ENCODE data around the gene SLC9C1. TPM values are rescaled to one million over a fixed set of nuclear protein-coding genes. Genes with fewer than 3 reads are reported as not detected.

Gene SLC9C1
- total and polyA plus RNA-seq, 2 of the 4 experiments (the other 2 are of a cell fraction) = not detected

DNA sequence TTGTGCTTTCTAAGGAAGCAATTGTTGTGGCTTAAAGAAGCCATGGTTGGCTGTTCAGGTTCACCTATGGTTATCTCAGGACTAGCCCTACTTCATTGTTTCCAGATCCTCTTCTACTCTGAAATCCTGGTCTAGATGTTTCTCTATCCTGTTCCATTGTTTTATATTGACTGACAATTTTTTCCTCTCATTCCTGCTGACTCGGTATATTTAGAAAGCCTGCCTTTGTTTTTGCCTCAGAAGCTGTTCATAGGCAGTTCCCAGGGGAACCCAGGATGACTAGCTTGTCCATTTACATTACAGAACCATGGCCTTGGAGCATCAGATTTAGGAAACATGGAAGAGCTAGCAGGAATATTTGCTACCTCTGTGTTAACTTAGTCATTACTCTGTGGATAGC, 64.0 kb downstream of the SLC9C1 start:
- H3K4me1 ChIP-seq (ENCODE audit: control insufficient read depth, insufficient read depth, low read length) = no peaks in the 10 kb centered on the region
- H3K36me3 ChIP-seq (ENCODE audit: control insufficient read depth, insufficient read depth, low read length) = no peaks in the 10 kb centered on the region
- H2AK5ac ChIP-seq (ENCODE audit: low read depth, low read length) = no peak overlapping the region
- H3K27me3 ChIP-seq (ENCODE audit: control insufficient read depth, insufficient read depth, low read length) = no peaks in the 10 kb centered on the region
- H4K91ac ChIP-seq (ENCODE audit: insufficient read depth, low read depth, low read length) = no peak overlapping the region
- H4K8ac ChIP-seq (ENCODE audit: low read depth in 2 of 2, low read length in 2 of 2) = no peak overlapping the region
- H3K4ac ChIP-seq (ENCODE audit: low read depth, low read length) = no peak overlapping the region
- POLR2A ChIA-PET (ENCODE audit: unreplicated experiment) = no interaction called here
- no peaks in the 10 kb centered on the region for H3K9me3 ChIP-seq (ENCODE audit: control insufficient read depth, insufficient read depth, low read length)
- dilution Hi-C loops (cut with HindIII; ENCODE audit: low sequenced_read_pairs, unreplicated experiment) (no loop called here), intact Hi-C loops (cut with micrococcal nuclease) (no loop called here), in situ Hi-C loops (cut with MboI; ENCODE audit: low sequenced_read_pairs) (no loop called here)
- no peak overlapping the region for H2BK120ac ChIP-seq (ENCODE audit: low read depth, low read length)
- H2BK20ac ChIP-seq (ENCODE audit: low read depth, low read length) = no peak overlapping the region
- H3K14ac ChIP-seq (replicated peaks; ENCODE audit: low read depth, low read length) = no peak overlapping the region
- WGBS, 2 experiments (ENCODE audit: extremely low coverage in 2 of 2, insufficient read length in 1 of 2) = no CpG with 5 or more reads among the region's 1 CpG
- H4K5ac ChIP-seq (ENCODE audit: low read depth, low read length) = no peak overlapping the region
- H3K79me1 ChIP-seq (ENCODE audit: low read depth in 1 of 2, low read length in 2 of 2) = no peaks in the 10 kb centered on the region
- no peak overlapping the region for H3K4me3 ChIP-seq (ENCODE audit: insufficient read depth, low read depth, low read length)
- DNase-seq (no peak), ATAC-seq (ENCODE audit: low read depth) (no peak)
- H2BK5ac ChIP-seq (ENCODE audit: low read depth, low read length, poor library complexity, severe bottlenecking) = no peak overlapping the region
- H4K20me1 ChIP-seq (ENCODE audit: insufficient read depth, low read length) = no peaks in the 10 kb centered on the region
- no peak overlapping the region for H3K4me2 ChIP-seq (ENCODE audit: low read depth, low read length)
- TF ChIP-seq RFX5 (IDR thresholded peaks at IDR 0.05; ENCODE audit: low read depth, low read length) = no peak
- no peak for TF ChIP-seq MXI1 (IDR thresholded peaks at IDR 0.05; ENCODE audit: borderline replicate concordance, low read depth, low read length)
- TF ChIP-seq MAFK (IDR thresholded peaks at IDR 0.05; ENCODE audit: low read depth, low read length) = peak; percentile 77
- TF ChIP-seq CHD1 (IDR thresholded peaks at IDR 0.05; ENCODE audit: low read depth, low read length) = no peak
- no peak for TF ChIP-seq POLR2A (IDR thresholded peaks at IDR 0.05; ENCODE audit: low read depth, low read length)
- no peak for TF ChIP-seq USF2 (IDR thresholded peaks at IDR 0.05; ENCODE audit: low read depth, low read length)
- no peak for TF ChIP-seq NFE2L2 (IDR thresholded peaks at IDR 0.05; ENCODE audit: low read depth, low read length)
- no peak for TF ChIP-seq FOS (IDR thresholded peaks at IDR 0.05; ENCODE audit: low read depth, low read length)
- no peak overlapping the region for H2AFZ ChIP-seq (replicated peaks; ENCODE audit: low read length, poor library complexity)
- H3K23ac ChIP-seq (ENCODE audit: low read depth, low read length) = no peak overlapping the region
- H3K56ac ChIP-seq (ENCODE audit: extremely low read depth, insufficient read depth, low read length) = no peak overlapping the region
- no peaks in the 10 kb centered on the region for H3K9me1 ChIP-seq (ENCODE audit: insufficient read depth, low read length)
- no peak overlapping the region for H3K18ac ChIP-seq (ENCODE audit: low read depth, low read length)
- BruUV-seq (replicated peaks) = no TSS peak
- H3K9ac ChIP-seq (ENCODE audit: low read depth, low read length) = no peak overlapping the region
- no peak overlapping the region for H2AK9ac ChIP-seq (replicated peaks; ENCODE audit: low read depth, low read length, poor library complexity)
- H3K27ac ChIP-seq (ENCODE audit: insufficient read depth, low read length) = no peak overlapping the region
- CTCF ChIA-PET = no interaction called here
- no peak overlapping the region for H2BK15ac ChIP-seq (ENCODE audit: low read depth, low read length)

Data from IMR-90 (cell line).